ENCODE data around the gene PDZD4.

DNA sequence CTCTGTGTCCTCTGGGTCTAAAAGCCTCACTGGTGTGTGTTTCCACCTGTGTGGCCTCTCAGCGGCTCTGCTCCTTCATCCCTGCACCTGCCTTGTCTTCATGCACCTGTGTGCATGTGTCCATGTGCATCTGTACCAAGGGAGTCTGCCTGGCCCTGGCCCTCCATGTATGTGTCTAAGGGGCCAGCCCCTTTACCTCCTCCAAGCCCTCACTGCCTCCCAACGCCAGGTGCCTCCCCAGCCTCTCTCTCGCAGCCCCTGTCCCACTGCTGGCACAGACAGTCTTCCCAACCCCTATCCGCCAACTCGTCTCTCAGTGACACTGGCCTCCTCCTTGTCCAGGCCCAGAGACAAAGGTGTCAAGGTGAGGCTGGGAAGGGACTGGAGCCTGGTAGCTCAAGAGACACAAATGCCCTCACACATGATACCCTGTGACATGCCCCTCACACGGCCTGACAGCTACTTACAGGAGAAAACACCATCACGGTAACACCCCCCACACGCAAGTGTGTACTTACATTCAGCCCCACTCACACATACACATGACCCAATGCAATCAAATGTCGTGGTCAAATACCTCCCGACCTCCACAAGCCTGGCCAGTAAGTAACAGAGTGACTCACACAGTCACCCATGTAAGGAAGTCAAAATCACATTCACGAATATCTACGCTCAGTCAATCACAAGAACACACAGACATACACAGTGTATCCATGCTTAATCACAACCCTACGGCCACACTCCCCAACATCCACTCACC lies 44.2 kb upstream of the PDZD4 start:
- TF ChIP-seq, protein P1, sequence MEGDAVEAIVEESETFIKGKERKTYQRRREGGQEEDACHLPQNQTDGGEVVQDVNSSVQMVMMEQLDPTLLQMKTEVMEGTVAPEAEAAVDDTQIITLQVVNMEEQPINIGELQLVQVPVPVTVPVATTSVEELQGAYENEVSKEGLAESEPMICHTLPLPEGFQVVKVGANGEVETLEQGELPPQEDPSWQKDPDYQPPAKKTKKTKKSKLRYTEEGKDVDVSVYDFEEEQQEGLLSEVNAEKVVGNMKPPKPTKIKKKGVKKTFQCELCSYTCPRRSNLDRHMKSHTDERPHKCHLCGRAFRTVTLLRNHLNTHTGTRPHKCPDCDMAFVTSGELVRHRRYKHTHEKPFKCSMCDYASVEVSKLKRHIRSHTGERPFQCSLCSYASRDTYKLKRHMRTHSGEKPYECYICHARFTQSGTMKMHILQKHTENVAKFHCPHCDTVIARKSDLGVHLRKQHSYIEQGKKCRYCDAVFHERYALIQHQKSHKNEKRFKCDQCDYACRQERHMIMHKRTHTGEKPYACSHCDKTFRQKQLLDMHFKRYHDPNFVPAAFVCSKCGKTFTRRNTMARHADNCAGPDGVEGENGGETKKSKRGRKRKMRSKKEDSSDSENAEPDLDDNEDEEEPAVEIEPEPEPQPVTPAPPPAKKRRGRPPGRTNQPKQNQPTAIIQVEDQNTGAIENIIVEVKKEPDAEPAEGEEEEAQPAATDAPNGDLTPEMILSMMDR (IDR thresholded peaks at IDR 0.05): no peak
- TF ChIP-seq POLR2A (IDR thresholded peaks at IDR 0.05): no peak
- TF ChIP-seq POLR2AphosphoS5 (IDR thresholded peaks at IDR 0.05): no peak

All from transverse colon (tissue), 4 donors.